Loucy (cell line): ENCODE data around the gene ADARB2.

ENCODE experiments used
- H2AFZ ChIP-seq: fragments of 200-600 bp; sonication (generic); 2 replicates; pipeline ENCODE4 v1.6.0; 2016; ENCODE audit warnings: antibody characterized with exemption, mild to moderate bottlenecking, low read length, moderate library complexity
- H3F3A ChIP-seq: fragments of 200-600 bp; 2 replicates; pipeline ENCODE4 v1.6.0; 2016; ENCODE audit warnings: antibody characterized with exemption, low read depth, mild to moderate bottlenecking
- H3K27me3 ChIP-seq: fragments of 200-600 bp; sonication (generic); 2 replicates; pipeline ENCODE4 v1.6.1; 2014; ENCODE audit warnings: low read length, mild to moderate bottlenecking; ENCODE audit not compliant: insufficient read depth, poor library complexity, severe bottlenecking
- H3K36me3 ChIP-seq: fragments of 200-600 bp; sonication (generic); 2 replicates; pipeline ENCODE4 v1.6.1; 2016; ENCODE audit warnings: low read length; ENCODE audit not compliant: insufficient read depth
- H3K4me1 ChIP-seq: fragments of 200-600 bp; sonication (generic); 2 replicates; pipeline ENCODE4 v1.5.1; 2014; ENCODE audit warnings: low read length, mild to moderate bottlenecking; ENCODE audit not compliant: insufficient read depth, poor library complexity, severe bottlenecking
- H3K4me2 ChIP-seq: fragments of 200-600 bp; sonication (generic); 2 replicates; pipeline ENCODE4 v1.6.0; 2014; ENCODE audit warnings: antibody characterized with exemption, low read length, low read depth, mild to moderate bottlenecking; ENCODE audit not compliant: poor library complexity, severe bottlenecking
- H3K4me3 ChIP-seq: fragments of 200-600 bp; sonication (generic); 2 replicates; pipeline ENCODE4 v1.5.1; 2014; ENCODE audit warnings: low read length, mild to moderate bottlenecking, mixed read lengths; ENCODE audit not compliant: poor library complexity, severe bottlenecking
- H3K79me2 ChIP-seq: fragments of 200-600 bp; sonication (generic); 2 replicates; pipeline ENCODE4 v1.6.1; 2014; ENCODE audit warnings: low read length; ENCODE audit not compliant: insufficient read depth
- H3K9ac ChIP-seq: fragments of 200-600 bp; sonication (generic); 2 replicates; pipeline ENCODE4 v1.6.0; 2014; ENCODE audit warnings: mild to moderate bottlenecking, low read depth, low read length, moderate library complexity; ENCODE audit not compliant: poor library complexity, severe bottlenecking
- H3K9me2 ChIP-seq: fragments of 200-600 bp; sonication (generic); replicated peaks from 2 replicates; pipeline ENCODE4 v1.6.1; 2016; ENCODE audit warnings: low read depth, low read length, mixed read lengths
- H3K9me3 ChIP-seq: fragments of 200-600 bp; sonication (generic); 2 replicates; pipeline ENCODE4 v1.6.1; 2014; ENCODE audit warnings: mild to moderate bottlenecking, antibody characterized with exemption, low read length, low read depth; ENCODE audit not compliant: insufficient read depth
- H4K20me1 ChIP-seq: fragments of 200-600 bp; sonication (generic); 2 replicates; pipeline ENCODE4 v1.6.0; 2014; ENCODE audit warnings: antibody characterized with exemption, low read length, mild to moderate bottlenecking; ENCODE audit not compliant: insufficient read depth, poor library complexity, severe bottlenecking
- EZH2phosphoT487 ChIP-seq: fragments of 200-600 bp; IDR thresholded peaks from 2 replicates; pipeline ENCODE4 v1.6.1; 2018; ENCODE audit warnings: antibody characterized with exemption, mild to moderate bottlenecking, moderate library complexity, borderline replicate concordance
- TF ChIP-seq, protein P1 (sequence below): fragments of 200-600 bp; sonication (generic); conservative IDR thresholded peaks from 2 replicates; pipeline ENCODE4 v1.5.1; 2014; ENCODE audit warnings: mild to moderate bottlenecking, antibody characterized with exemption, low read length

The ADARB2 gene

DNA sequence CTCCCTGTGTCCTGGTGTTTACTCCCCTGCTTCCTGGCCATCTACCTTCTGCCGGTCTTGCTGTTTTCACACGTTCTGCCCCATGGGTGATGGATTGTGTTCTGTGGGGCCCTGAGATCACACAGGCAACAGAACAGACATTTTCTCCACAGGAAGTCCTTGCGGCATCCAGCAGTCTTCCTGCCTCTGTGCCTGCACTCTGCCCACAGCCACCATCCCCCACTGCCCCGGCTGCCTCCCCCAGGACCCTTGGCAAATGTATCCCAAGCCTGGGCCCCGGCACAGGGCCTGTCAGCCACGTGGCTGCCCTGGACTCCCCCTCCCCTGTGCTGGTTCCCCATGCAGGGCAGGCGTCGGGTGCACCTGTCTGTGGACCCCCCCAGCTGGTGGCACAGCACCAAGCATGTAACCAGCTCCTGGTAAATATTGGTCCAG is 497.0 kb downstream of the ADARB2 start:
- Histone ChIP-seq H3K9me3 (no peaks in the 10 kb centered on the region), H3K36me3 (no peaks in the 10 kb centered on the region), H3K4me2 (peak overlapping the region; percentile 83), H3K4me1 (peaks cover 17% of the 10 kb centered on the region), H3F3A (no peaks in the 10 kb centered on the region), H2AFZ (peak overlapping the region; percentile 86), H3K79me2 (no peaks in the 10 kb centered on the region), H3K9ac (peak overlapping the region; percentile 85), H4K20me1 (no peaks in the 10 kb centered on the region), H3K27me3 (no peaks in the 10 kb centered on the region), H3K9me2 (no peaks in the 10 kb centered on the region), H3K4me3 (peak overlapping the region; percentile 84)
- TF ChIP-seq, protein P1, sequence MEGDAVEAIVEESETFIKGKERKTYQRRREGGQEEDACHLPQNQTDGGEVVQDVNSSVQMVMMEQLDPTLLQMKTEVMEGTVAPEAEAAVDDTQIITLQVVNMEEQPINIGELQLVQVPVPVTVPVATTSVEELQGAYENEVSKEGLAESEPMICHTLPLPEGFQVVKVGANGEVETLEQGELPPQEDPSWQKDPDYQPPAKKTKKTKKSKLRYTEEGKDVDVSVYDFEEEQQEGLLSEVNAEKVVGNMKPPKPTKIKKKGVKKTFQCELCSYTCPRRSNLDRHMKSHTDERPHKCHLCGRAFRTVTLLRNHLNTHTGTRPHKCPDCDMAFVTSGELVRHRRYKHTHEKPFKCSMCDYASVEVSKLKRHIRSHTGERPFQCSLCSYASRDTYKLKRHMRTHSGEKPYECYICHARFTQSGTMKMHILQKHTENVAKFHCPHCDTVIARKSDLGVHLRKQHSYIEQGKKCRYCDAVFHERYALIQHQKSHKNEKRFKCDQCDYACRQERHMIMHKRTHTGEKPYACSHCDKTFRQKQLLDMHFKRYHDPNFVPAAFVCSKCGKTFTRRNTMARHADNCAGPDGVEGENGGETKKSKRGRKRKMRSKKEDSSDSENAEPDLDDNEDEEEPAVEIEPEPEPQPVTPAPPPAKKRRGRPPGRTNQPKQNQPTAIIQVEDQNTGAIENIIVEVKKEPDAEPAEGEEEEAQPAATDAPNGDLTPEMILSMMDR = 0 out of 2 replicates have a peak, but pooled peaks have one; percentile 23
- no peak for TF ChIP-seq EZH2phosphoT487

DNA sequence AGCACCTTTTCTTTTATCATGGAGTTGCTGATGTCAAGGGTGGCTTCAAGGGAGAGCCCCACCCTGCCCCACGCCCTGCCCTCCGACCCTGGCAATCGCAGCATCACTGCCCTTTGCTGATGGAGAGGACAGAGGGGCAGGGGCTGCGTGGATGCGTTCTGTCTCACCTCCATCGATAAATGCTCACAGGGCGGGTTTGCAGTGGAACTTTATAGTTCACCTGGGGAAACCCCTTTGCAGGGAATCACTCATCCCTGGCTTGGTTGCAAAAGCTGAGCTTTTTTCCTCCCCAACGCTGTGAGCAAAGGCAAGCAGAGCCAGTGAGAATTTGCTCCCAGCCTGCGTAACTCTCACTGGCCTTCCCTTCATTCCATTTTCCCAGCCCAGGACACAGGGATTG is 504.3 kb downstream of the ADARB2 start:
- H3K36me3 ChIP-seq = no peaks in the 10 kb centered on the region
- TF ChIP-seq, protein P1 = no peak
- no peak for TF ChIP-seq EZH2phosphoT487
- no peaks in the 10 kb centered on the region for H4K20me1 ChIP-seq
- H3K9ac ChIP-seq = no peak overlapping the region
- no peaks in the 10 kb centered on the region for H3F3A ChIP-seq
- H3K4me1 ChIP-seq = no peaks in the 10 kb centered on the region
- no peaks in the 10 kb centered on the region for H3K9me3 ChIP-seq
- H3K9me2 ChIP-seq = no peaks in the 10 kb centered on the region
- no peak overlapping the region for H2AFZ ChIP-seq
- H3K4me3 ChIP-seq = no peak overlapping the region
- no peaks in the 10 kb centered on the region for H3K79me2 ChIP-seq
- no peak overlapping the region for H3K4me2 ChIP-seq
- no peaks in the 10 kb centered on the region for H3K27me3 ChIP-seq

DNA sequence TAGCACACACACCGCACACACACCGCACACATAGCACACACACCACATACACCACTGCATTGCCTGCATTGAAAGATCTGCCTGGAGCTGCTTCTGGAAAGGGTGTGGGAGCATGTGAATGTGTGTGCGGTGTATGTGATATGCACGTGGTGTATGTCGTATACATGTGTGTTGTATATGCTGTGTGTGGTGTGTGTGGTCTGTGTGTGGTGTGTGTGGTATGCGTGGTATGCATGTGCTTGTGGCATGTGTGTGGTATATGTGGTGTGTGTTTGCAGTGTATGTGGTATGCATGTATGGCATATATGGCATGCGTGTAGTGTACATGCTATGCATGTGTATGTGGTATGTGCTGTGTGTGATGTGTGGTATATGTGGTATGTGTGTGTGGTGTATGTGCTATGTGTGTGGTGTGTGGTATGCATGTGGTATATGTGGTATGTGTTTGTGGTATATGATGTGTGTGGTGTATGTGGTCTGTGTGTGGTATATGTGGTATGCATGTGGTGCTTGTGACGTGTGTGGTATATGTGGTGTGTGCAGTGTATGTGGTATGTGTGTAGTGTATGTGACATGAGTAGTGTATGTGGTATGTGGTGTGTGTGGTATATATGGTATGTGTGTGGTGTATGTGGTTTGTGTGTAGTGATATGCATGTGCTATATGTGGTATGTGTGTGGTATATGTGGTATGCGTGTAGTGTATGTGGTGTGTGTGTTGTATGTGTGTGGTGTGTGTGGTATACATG is 505.0 kb downstream of the ADARB2 start:
- H3K79me2 ChIP-seq = no peaks in the 10 kb centered on the region
- no peaks in the 10 kb centered on the region for H4K20me1 ChIP-seq
- TF ChIP-seq, protein P1 = no peak
- no peak for TF ChIP-seq EZH2phosphoT487
- H3K27me3 ChIP-seq = no peaks in the 10 kb centered on the region
- H3K9ac ChIP-seq = no peak overlapping the region
- H3K9me3 ChIP-seq = no peaks in the 10 kb centered on the region
- no peak overlapping the region for H3K4me2 ChIP-seq
- no peak overlapping the region for H2AFZ ChIP-seq
- no peaks in the 10 kb centered on the region for H3K36me3 ChIP-seq
- H3F3A ChIP-seq = no peaks in the 10 kb centered on the region
- H3K4me3 ChIP-seq = no peak overlapping the region
- H3K9me2 ChIP-seq = no peaks in the 10 kb centered on the region
- H3K4me1 ChIP-seq = no peaks in the 10 kb centered on the region
